Aorta (tissue), 5 donors: ENCODE results near the gene SCGN. TPM values are rescaled to one million over a fixed set of nuclear protein-coding genes. Genes with fewer than 3 reads are reported as not detected.

Experiments
- ATAC-seq: fragments of 200-7000 bp; cut with Tn5 transposase; one replicate; pipeline ENCODE4 v1.9.1; 2022; ENCODE audit warnings: moderate library complexity; ENCODE audit not compliant: low FRiP score
- DNase-seq, 2 donors: peaks; one replicate each; pipeline ENCODE4 v3.0.0-alpha.2; 2020
- H3K27ac ChIP-seq, 2 donors: one replicate each; pipeline ENCODE4 v1.5.1; 2013; ENCODE audit warnings: low read length in 2 of 2, mild to moderate bottlenecking in 2 of 2, moderate library complexity in 2 of 2, control low read depth in 1 of 2, inconsistent platforms in 1 of 2, low read depth in 1 of 2
- H3K27me3 ChIP-seq, 2 donors: one replicate each; pipeline ENCODE4 v1.6.1; 2013; ENCODE audit warnings: control low read depth in 1 of 2, low read length in 1 of 2, mild to moderate bottlenecking in 1 of 2, moderate library complexity in 1 of 2; ENCODE audit not compliant: insufficient read depth in 2 of 2, control insufficient read depth in 1 of 2
- H3K36me3 ChIP-seq, 2 donors: one replicate each; pipeline ENCODE4 v1.6.1; 2013; ENCODE audit warnings: control low read depth in 1 of 2, low read length in 1 of 2, mild to moderate bottlenecking in 1 of 2; ENCODE audit not compliant: insufficient read depth in 2 of 2, control insufficient read depth in 1 of 2
- H3K4me1 ChIP-seq, 2 donors: one replicate each; pipeline ENCODE4 v1.6.1; 2013; ENCODE audit warnings: low read length in 2 of 2, control low read depth in 1 of 2, mild to moderate bottlenecking in 1 of 2, moderate library complexity in 1 of 2; ENCODE audit not compliant: insufficient read depth in 2 of 2, control insufficient read depth in 1 of 2
- H3K4me3 ChIP-seq, 2 donors: one replicate each; pipeline ENCODE4 v1.5.1; 2013; ENCODE audit warnings: low read length in 2 of 2, control low read depth in 1 of 2, mild to moderate bottlenecking in 1 of 2
- H3K9me3 ChIP-seq: one replicate; pipeline ENCODE4 v1.6.1; 2013; ENCODE audit warnings: mild to moderate bottlenecking, low read length; ENCODE audit not compliant: control insufficient read depth
- WGBS, 2 donors: extraction: QIAGEN DNeasy Blood & Tissue Kit; methylation state at CpG; one replicate each; pipeline ENCODE4 v1.1.7; 2013; 5-methylcytosine and 5-hydroxymethylcytosine counted together
- intact Hi-C, 2 donors: fragments of 100-400 bp; cut with DNase I; formaldehyde crosslinking; loops; one replicate each; pipeline versions ENCODE4 v1.14.2 to v1.15.0; 2022
- polyA plus RNA-seq, 2 donors: library from polyadenylated mRNA; stranded (reverse); fragments of 200-250 nt; gene quantifications; one replicate each; pipeline ENCODE4 v1.2.3, GENCODE V29; 2013
- total RNA-seq, 2 donors: library from RNA; stranded (reverse); fragmentation: NEBNext Ultra II Directional; extraction: Animal tissue kit (Norgen Biotek cat#: 25700); gene quantifications; one replicate each; pipeline ENCODE4 v1.2.1, GENCODE V29; 2021
- donor health status: healthy with polysubstance abuse.
- donor health status: Bipolar disorder and iron deficiency.
- donor health status: DM: no; HTN: no; CAD: no.
- donor health status: DM: no; HTN: no; CAD: no.
- donor health status: DM: yes; HTN: yes; CAD: no.

The SCGN gene
- total and polyA plus RNA-seq, 4 donors = 1.1 to 3.1 TPM; not detected in 2

- H3K36me3 ChIP-seq = no peaks in the 10 kb centered on the region
- no peak overlapping the region for H3K4me3 ChIP-seq
- DNase-seq = no peak
- intact Hi-C loops = no loop called here
- ATAC-seq = no peak
- peaks cover 0 to 1% of the 10 kb centered on the region in 2 donors for H3K27me3 ChIP-seq
- no peak overlapping the region for H3K27ac ChIP-seq
- no peaks in the 10 kb centered on the region for H3K9me3 ChIP-seq
- no peaks in the 10 kb centered on the region for H3K4me1 ChIP-seq
Observed at GRCh38 chr6:25686856-25687255, 34.8 kb downstream of the SCGN start.

GRCh38 chr6:25689966-25690365, 38.0 kb downstream of the SCGN start:
- intact Hi-C loops = no loop called here
- Histone ChIP-seq H3K4me1 (no peaks in the 10 kb centered on the region), H3K9me3 (no peaks in the 10 kb centered on the region), H3K27me3 (no peaks in the 10 kb centered on the region), H3K4me3 (no peak overlapping the region), H3K27ac (no peak overlapping the region), H3K36me3 (no peaks in the 10 kb centered on the region)
- ATAC-seq (no peak), DNase-seq (no peak)
- 89 to 92% methylated on average over 1 of the region's 1 CpG for WGBS, 2 donors

GRCh38 chr6:25691894-25692293, 39.9 kb downstream of the SCGN start:
- intact Hi-C loops = no loop called here
- DNase-seq (no peak), ATAC-seq (no peak)
- Histone ChIP-seq H3K27ac (no peak overlapping the region), H3K36me3 (no peaks in the 10 kb centered on the region), H3K4me3 (no peak overlapping the region), H3K9me3 (no peaks in the 10 kb centered on the region), H3K27me3 (no peaks in the 10 kb centered on the region), H3K4me1 (no peaks in the 10 kb centered on the region)
- 94 to 95% methylated on average over 3 of the region's 3 CpGs for WGBS, 2 donors

- no peaks in the 10 kb centered on the region for H3K4me1 ChIP-seq
- no peaks in the 10 kb centered on the region for H3K27me3 ChIP-seq
- 86% methylated on average over 3 of the region's 3 CpGs for WGBS, 2 donors
- H3K4me3 ChIP-seq = no peak overlapping the region
- no peak for ATAC-seq
- intact Hi-C loops = no loop called here
- H3K36me3 ChIP-seq = no peaks in the 10 kb centered on the region
- no peaks in the 10 kb centered on the region for H3K9me3 ChIP-seq
- no peak overlapping the region for H3K27ac ChIP-seq
- DNase-seq = no peak
Observed at GRCh38 chr6:25692472-25692871, 40.5 kb downstream of the SCGN start.

GRCh38 chr6:25694366-25694765, 42.4 kb downstream of the SCGN start:
- intact Hi-C loops = no loop called here
- H3K4me3 ChIP-seq = no peak overlapping the region
- H3K9me3 ChIP-seq = peaks cover 2% of the 10 kb centered on the region
- DNase-seq = no peak
- WGBS, 2 donors = 89 to 91% methylated on average over 4 of the region's 4 CpGs
- ATAC-seq = no peak
- H3K27me3 ChIP-seq = no peaks in the 10 kb centered on the region
- H3K27ac ChIP-seq = no peak overlapping the region
- H3K4me1 ChIP-seq = no peaks in the 10 kb centered on the region
- no peaks in the 10 kb centered on the region for H3K36me3 ChIP-seq

- no peak for DNase-seq
- no peaks in the 10 kb centered on the region for H3K4me1 ChIP-seq
- H3K27me3 ChIP-seq = no peaks in the 10 kb centered on the region
- intact Hi-C loops = no loop called here
- ATAC-seq = no peak
- H3K4me3 ChIP-seq = no peak overlapping the region
- H3K9me3 ChIP-seq = peaks cover 2% of the 10 kb centered on the region
- no peak overlapping the region for H3K27ac ChIP-seq
- whole genome bisulfite sequencing, 2 donors = 33 to 43% methylated on average over 2 of the region's 2 CpGs
- no peaks in the 10 kb centered on the region for H3K36me3 ChIP-seq
Observed at GRCh38 chr6:25695671-25696070, 43.7 kb downstream of the SCGN start.

GRCh38 chr6:25697537-25698340, 45.7 kb downstream of the SCGN start:
- Histone ChIP-seq H3K27me3 (no peaks in the 10 kb centered on the region), H3K9me3 (peaks cover 2% of the 10 kb centered on the region), H3K27ac (no peak overlapping the region), H3K4me3 (no peak overlapping the region), H3K36me3 (no peaks in the 10 kb centered on the region), H3K4me1 (no peaks in the 10 kb centered on the region)
- intact Hi-C loops = no loop called here
- 29 to 41% methylated on average over 1 of the region's 1 CpG for WGBS, 2 donors
- no peak for ATAC-seq
- no peak for DNase-seq

- ATAC-seq (no peak), DNase-seq (no peak)
- WGBS, 2 donors = 31 to 38% methylated on average over 3 of the region's 3 CpGs
- Histone ChIP-seq H3K4me1 (no peaks in the 10 kb centered on the region), H3K36me3 (no peaks in the 10 kb centered on the region), H3K9me3 (peaks cover 2% of the 10 kb centered on the region), H3K27ac (no peak overlapping the region), H3K4me3 (no peak overlapping the region), H3K27me3 (no peaks in the 10 kb centered on the region)
- intact Hi-C loops = no loop called here
Observed at GRCh38 chr6:25698631-25699030, 46.6 kb downstream of the SCGN start.

GRCh38 chr6:25699649-25700048, 47.6 kb downstream of the SCGN start:
- H3K27me3 ChIP-seq = no peaks in the 10 kb centered on the region
- H3K4me3 ChIP-seq = no peak overlapping the region
- ATAC-seq (no peak), DNase-seq (no peak)
- H3K27ac ChIP-seq = no peak overlapping the region
- WGBS, 2 donors = 97 to 98% methylated on average over 4 of the region's 4 CpGs
- intact Hi-C loops = no loop called here
- H3K36me3 ChIP-seq = no peaks in the 10 kb centered on the region
- no peaks in the 10 kb centered on the region for H3K4me1 ChIP-seq
- H3K9me3 ChIP-seq = peaks cover 2% of the 10 kb centered on the region
